Fibroblast of villous mesenchyme (primary cell): ENCODE results near the gene SLC7A9. TPM values are rescaled to one million over a fixed set of nuclear protein-coding genes. Genes with fewer than 3 reads are reported as not detected.
"Not testable (repeated sequence)": the region's sequence is repeated elsewhere in the genome, so short reads cannot be mapped to it uniquely, and the experiment has no call there.

Experiments used
- DNase-seq: peaks from one replicate; pipeline ENCODE4 v3.0.0-alpha.2; 2010; ENCODE audit warnings: low read depth
- H3K4me3 ChIP-seq: 2 replicates; pipeline ENCODE4 v1.5.1; 2011; ENCODE audit warnings: low read depth, mild to moderate bottlenecking, low read length
- CTCF ChIP-seq: IDR thresholded peaks from 2 replicates; pipeline ENCODE4 v1.5.1; 2012; ENCODE audit warnings: low read depth, mild to moderate bottlenecking, low read length; ENCODE audit not compliant: insufficient read depth
- total RNA-seq: library from RNA; depleted of rRNA; stranded (reverse); fragments of >200 nt; gene quantifications from 2 replicates; pipeline ENCODE4 v1.2.3, GENCODE V29; 2012

SLC7A9 gene
- total RNA-seq, 1 donor, result not detected

GRCh38 chr19:32887572-32888215 lies 18.1 kb upstream of the SLC7A9 start:
- TF ChIP-seq CTCF, result no peak
- no peak for DNase-seq

GRCh38 chr19:32886241-32886640 lies 16.7 kb upstream of the SLC7A9 start:
- no peak for DNase-seq
- no peak overlapping the region for H3K4me3 ChIP-seq
- no peak for TF ChIP-seq CTCF

More at GRCh38 chr19:32887572-32888215, 18.1 kb upstream of the SLC7A9 start:
- no peak overlapping the region for H3K4me3 ChIP-seq

- not testable (repeated sequence) for H3K4me3 ChIP-seq, DNase-seq
These were observed 15.7 kb upstream of the SLC7A9 start for GRCh38 chr19:32885255-32885654.

- TF ChIP-seq CTCF, result no peak
- no peak for DNase-seq
- H3K4me3 ChIP-seq, result no peak overlapping the region
These were observed 12.2 kb upstream of the SLC7A9 start for GRCh38 chr19:32881766-32882165.

GRCh38 chr19:32880622-32881021 lies 11.1 kb upstream of the SLC7A9 start:
- TF ChIP-seq CTCF, result no peak
- DNase-seq, result no peak
- H3K4me3 ChIP-seq, result no peak overlapping the region

GRCh38 chr19:32879741-32880140 lies 10.2 kb upstream of the SLC7A9 start:
- TF ChIP-seq CTCF, result no peak
- no peak overlapping the region for H3K4me3 ChIP-seq
- no peak for DNase-seq

- DNase-seq, result no peak
- TF ChIP-seq CTCF, result no peak
These were observed 9.4 kb upstream of the SLC7A9 start for GRCh38 chr19:32878988-32879387.

More at GRCh38 chr19:32878988-32879387, 9.4 kb upstream of the SLC7A9 start:
- no peak overlapping the region for H3K4me3 ChIP-seq
